ENCODE results near the gene FAM131B. TPM values are rescaled to one million over a fixed set of nuclear protein-coding genes. Genes with fewer than 3 reads are reported as not detected.

The FAM131B gene
- total and polyA plus RNA-seq, 8 donors, result 0.05 to 0.25 (median 0.11) TPM

DNA sequence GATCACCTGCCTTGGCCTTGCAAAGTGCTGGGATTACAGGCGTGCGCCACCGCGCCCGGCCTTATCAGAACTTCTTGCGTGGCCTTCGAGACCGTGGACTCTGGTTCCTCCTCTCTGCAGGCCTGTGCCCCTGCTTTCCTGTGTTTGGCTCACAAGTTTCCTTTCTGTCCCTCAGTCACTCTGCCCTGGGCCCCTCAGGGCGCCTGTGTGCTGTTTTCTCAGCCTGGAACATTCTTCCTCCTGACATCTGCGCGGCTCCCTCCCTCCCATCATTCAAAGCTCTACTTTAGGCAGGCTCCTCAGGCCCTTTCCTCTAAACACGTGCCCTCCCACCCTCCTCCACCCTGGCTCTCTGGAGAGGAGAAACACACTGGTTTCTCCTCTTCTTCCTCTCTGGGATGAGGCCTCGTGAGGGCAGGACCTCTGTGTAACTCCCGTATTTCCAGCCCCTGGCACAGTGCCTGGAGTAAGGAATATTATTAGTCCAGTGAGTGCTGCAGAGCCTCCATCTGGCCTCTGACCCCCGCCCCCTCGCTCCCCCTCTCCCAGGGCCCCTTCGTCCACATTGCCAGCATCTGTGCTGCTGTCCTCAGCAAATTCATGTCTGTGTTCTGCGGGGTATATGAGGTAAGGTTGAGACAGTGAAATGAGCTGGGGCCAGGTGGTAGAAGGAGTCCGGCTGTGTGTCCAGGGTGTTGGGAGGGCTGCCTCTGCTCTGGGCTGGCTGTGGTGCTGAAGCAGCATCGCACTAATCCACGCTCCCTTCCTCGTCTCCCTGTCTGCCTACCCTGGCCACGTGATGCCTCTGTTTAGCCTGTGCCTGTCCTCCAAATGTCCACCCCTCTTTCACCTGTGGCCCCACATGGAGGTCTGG lies 39.5 kb downstream of the FAM131B start:
- DNase-seq, result no peak

DNA sequence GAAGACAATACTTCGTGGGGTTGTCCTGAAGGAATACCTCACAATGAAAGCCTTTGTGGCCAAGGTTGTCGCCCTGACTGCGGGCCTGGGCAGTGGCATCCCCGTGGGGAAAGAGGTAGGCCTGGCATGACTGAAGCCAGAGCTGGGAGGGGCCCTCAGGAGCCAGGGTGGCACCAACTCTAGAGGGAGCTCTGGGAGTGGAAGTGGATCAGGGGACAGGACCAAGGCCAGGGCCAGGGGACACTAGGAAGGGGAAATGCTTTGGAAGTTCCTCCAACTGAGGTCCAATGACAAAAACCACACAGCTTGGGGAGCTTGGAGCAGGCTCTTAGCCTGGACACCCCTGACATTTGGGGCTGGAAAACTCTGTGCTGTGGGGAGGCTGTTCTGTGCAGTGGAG lies 40.8 kb downstream of the FAM131B start:
- WGBS, 2 donors, result 62 to 70% methylated on average over 4 of the region's 4 CpGs
- ATAC-seq (peak in 3 of 4 donors; percentile 52 to 63 (median 53)), FAIRE-seq (no peak)

More for the DNA sequence above, 39.5 kb downstream of the FAM131B start:
- Histone ChIP-seq H3K36me3 (no peaks in the 10 kb centered on the region), H3K4me1 (no peaks in the 10 kb centered on the region), H3K27ac (no peak overlapping the region), H3K27me3 (no peaks in the 10 kb centered on the region), H3K4me3 (no peak overlapping the region), H3K9me3 (no peaks in the 10 kb centered on the region)
- 77 to 84% methylated on average over 23 of the region's 23 CpGs for WGBS, 2 donors
- TF ChIP-seq, protein P1, sequence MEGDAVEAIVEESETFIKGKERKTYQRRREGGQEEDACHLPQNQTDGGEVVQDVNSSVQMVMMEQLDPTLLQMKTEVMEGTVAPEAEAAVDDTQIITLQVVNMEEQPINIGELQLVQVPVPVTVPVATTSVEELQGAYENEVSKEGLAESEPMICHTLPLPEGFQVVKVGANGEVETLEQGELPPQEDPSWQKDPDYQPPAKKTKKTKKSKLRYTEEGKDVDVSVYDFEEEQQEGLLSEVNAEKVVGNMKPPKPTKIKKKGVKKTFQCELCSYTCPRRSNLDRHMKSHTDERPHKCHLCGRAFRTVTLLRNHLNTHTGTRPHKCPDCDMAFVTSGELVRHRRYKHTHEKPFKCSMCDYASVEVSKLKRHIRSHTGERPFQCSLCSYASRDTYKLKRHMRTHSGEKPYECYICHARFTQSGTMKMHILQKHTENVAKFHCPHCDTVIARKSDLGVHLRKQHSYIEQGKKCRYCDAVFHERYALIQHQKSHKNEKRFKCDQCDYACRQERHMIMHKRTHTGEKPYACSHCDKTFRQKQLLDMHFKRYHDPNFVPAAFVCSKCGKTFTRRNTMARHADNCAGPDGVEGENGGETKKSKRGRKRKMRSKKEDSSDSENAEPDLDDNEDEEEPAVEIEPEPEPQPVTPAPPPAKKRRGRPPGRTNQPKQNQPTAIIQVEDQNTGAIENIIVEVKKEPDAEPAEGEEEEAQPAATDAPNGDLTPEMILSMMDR (IDR thresholded peaks at IDR 0.05), result no peak
- no peak for ATAC-seq
- intact Hi-C loops (cut with DNase I), result no loop called here
- FAIRE-seq, result no peak

DNA sequence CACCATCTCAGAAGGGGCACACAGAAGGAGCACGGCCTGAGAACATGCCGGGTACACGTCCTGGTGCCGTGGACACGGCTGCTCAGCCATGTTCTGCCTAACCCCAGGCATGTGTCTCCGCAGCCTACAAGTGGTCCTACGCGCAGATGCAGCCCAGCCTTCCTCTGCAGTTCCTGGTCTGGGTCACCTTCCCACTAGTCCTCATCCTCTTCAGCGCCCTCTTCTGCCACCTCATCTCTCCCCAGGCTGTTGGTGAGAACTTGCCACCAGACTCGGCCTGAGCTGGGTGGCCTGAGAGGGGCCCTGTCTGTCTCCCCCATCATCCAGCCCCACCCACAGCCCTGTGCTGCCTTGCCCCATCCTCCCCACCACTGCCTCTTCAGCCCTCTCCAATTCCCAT lies 41.3 kb downstream of the FAM131B start:
- ATAC-seq (no peak), DNase-seq (no peak), FAIRE-seq (no peak)
- Histone ChIP-seq H3K4me3 (no peak overlapping the region), H3K27me3 (no peaks in the 10 kb centered on the region), H3K9me3 (no peaks in the 10 kb centered on the region), H3K4me1 (no peaks in the 10 kb centered on the region), H3K27ac (no peak overlapping the region), H3K36me3 (no peaks in the 10 kb centered on the region)
- TF ChIP-seq, protein P1 (IDR thresholded peaks at IDR 0.05), result no peak
- WGBS, 2 donors, result 89 to 96% methylated on average over 10 of the region's 10 CpGs
- intact Hi-C loops (cut with DNase I), result no loop called here

More for the DNA sequence above, 40.8 kb downstream of the FAM131B start:
- intact Hi-C loops (cut with DNase I), result no loop called here
- H3K27me3 ChIP-seq, result no peaks in the 10 kb centered on the region
- DNase-seq, result no peak
- no peaks in the 10 kb centered on the region for H3K36me3 ChIP-seq
- H3K9me3 ChIP-seq, result no peaks in the 10 kb centered on the region
- H3K4me1 ChIP-seq, result no peaks in the 10 kb centered on the region
- H3K4me3 ChIP-seq, result no peak overlapping the region
- H3K27ac ChIP-seq, result no peak overlapping the region
- TF ChIP-seq, protein P1 (IDR thresholded peaks at IDR 0.05), result no peak

DNA sequence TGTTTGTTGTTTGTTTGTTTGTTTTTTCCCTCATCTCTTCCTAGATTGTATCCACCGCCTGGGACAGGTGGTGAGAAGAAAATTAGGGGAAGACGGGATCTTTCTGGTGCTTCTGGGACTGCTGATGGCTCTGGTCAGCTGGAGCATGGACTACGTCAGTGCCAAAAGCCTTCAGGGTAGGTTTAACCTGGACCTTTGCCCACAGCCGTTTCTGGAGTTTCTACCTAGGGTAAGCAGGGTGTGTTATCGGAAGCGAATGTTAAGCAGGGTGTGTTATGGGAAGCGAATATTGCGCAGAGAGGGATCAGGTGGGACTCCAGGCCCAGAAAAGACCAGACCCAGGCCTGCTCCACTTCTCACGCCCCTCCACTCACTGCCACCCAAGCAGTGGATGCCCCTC lies 41.9 kb downstream of the FAM131B start:
- H3K27ac ChIP-seq, result no peak overlapping the region
- ATAC-seq, result no peak
- no peaks in the 10 kb centered on the region for H3K27me3 ChIP-seq

More for the DNA sequence above, 41.9 kb downstream of the FAM131B start:
- Histone ChIP-seq H3K36me3 (no peaks in the 10 kb centered on the region), H3K9me3 (no peaks in the 10 kb centered on the region), H3K4me1 (no peaks in the 10 kb centered on the region), H3K4me3 (no peak overlapping the region)
- DNase-seq (no peak), FAIRE-seq (no peak)
- intact Hi-C loops (cut with DNase I), result no loop called here
- TF ChIP-seq, protein P1 (IDR thresholded peaks at IDR 0.05), result no peak
- 56 to 60% methylated on average over 9 of the region's 9 CpGs for WGBS, 2 donors

All from pancreas (tissue), 10 donors.